A204.1 (cell line): ENCODE results near the gene OARD1.
"Not testable (repeated sequence)": the region's sequence is repeated elsewhere in the genome, so short reads cannot be mapped to it uniquely, and the experiment has no call there.

ENCODE experiments used
- FAIRE-seq: peaks from 2 replicates; lab custom pipeline; 2012; peaks lifted over from hg19 to GRCh38; lab: Jason Lieb, UNC

The OARD1 gene

DNA sequence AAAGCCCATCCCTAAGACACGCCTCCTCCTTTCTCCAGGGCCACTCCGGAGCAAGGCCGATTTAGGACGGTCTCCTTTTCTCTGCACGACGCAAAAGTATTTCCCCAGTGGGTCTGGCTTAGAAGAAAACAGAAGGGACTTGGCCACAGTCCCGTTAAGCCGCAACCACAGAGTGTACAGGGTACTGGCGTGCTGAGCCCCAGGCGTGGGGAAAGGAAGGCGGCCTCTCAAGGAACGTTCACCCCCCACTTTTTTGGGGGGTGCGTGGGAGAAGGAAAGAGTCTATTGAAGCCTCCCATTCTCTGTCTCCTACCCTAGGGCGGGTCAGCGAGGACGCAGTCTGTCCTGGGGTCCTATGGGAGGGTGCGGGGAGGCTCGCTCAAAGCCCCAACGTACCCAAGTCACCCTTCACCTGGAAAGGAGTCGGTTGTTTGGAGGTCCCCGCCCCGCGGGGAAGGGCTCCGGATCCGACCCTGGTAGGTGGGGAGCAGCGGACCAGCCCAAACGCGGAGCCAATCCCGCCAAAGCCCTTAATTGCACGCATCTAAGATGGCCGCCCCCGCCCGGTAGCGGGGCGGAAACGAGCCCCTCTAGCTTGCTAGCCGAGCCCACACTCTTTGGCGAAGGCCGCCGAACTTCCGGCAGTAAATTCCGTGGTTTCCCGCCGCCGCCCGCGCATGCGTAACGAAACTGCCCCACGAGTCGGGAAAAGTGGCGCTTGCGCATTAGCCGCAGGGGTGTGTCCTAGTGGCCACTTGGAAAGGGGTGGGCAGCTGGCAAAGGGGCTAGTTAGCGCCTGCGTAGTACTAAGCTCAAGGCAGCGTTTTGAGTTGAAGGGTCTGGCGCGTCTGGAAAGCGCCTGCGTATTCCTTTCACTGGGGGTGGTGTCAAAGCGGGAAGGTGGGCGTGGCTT, at the start of gene OARD1:
Gene OARD1, minus strand, starts transcription at position 434 of the 913 bp plus-strand sequence. CDS start 722 bp downstream, outside the sequence.
- FAIRE-seq, result peak; percentile 99

GRCh38 chr6:41120058-41120457, 47.9 kb upstream of the OARD1 start:
- FAIRE-seq, result no peak

DNA sequence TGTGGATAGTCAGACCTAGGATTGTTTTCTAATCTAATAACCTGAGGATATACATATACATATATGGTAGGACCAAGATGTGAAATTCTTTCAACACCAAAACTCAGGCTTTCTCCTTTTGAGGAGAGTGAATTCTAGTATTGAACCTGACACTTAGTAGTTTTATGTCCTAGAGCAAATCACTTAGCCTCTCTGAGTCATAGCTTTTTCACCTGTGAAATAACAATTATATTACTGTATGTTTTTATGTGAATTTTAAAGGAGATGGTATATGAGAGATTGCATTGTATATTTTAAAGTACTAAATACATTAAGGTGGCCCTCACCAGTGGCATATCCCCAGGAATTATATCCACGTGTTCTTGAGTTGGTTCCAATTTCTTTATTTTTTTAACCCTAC, 47.4 kb upstream of the OARD1 start:
- no peak for FAIRE-seq

GRCh38 chr6:41115027-41115426, 42.9 kb upstream of the OARD1 start:
- not testable (repeated sequence) for FAIRE-seq

DNA sequence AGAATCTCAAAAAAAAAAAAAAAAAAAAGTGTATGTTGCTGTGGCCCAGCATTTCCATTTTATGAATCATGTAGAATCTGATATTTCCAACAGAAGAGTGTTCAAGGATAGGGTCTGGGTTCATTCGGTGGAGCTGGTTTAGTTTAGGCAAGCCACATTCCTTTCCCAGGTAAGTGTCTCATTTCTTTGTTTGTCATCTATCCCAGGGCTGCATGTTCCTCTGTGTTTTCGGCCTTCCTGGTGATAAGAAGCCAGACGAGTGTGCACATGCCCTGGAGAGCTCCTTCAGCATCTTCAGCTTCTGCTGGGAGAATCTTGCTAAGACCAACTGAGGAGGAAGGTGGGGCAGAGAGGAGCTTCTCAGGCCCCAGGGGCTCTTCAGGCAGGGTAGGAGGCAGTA, 38.9 kb upstream of the OARD1 start:
- no peak for FAIRE-seq

- FAIRE-seq, result no peak
Observed at GRCh38 chr6:41103847-41104246, 31.7 kb upstream of the OARD1 start.

GRCh38 chr6:41100871-41101287, 28.7 kb upstream of the OARD1 start:
- FAIRE-seq, result no peak

GRCh38 chr6:41098366-41098765, 26.2 kb upstream of the OARD1 start:
- no peak for FAIRE-seq

- FAIRE-seq, result no peak
Observed at GRCh38 chr6:41097467-41098090, 25.4 kb upstream of the OARD1 start.

GRCh38 chr6:41093729-41094128, 21.6 kb upstream of the OARD1 start:
- no peak for FAIRE-seq

DNA sequence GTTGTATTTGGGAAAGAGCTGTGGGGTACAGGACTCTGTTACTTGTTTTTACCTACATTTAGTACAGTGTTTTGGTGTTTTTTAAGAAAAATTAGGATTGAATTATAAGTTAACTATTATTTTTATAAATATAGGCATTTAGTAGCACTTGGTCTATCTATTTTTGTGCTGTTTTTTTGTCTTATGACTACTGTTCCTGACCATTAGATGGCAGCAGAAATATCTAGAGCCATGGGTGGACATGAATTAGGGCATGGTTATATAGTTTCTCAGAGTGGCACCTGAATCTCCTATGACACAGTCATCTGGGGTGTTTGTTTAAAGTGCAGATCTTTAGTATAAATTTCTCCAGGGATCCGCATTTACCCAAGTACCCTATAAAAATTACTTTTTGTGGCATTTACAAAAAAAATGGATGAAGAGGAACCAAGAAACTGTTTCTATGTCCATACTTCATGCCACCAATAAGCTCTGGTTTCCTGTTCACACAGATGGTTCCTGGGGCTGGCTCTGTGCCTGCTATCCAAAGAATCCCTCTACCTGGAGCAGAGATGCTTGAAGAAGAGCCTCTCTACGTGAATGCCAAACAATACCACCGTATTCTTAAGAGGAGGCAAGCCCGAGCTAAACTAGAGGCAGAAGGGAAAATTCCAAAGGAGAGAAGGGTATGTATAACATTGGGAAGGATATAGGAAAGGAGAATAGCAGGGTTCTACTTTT, 20.4 kb upstream of the OARD1 start:
- peak; percentile 87 for FAIRE-seq

DNA sequence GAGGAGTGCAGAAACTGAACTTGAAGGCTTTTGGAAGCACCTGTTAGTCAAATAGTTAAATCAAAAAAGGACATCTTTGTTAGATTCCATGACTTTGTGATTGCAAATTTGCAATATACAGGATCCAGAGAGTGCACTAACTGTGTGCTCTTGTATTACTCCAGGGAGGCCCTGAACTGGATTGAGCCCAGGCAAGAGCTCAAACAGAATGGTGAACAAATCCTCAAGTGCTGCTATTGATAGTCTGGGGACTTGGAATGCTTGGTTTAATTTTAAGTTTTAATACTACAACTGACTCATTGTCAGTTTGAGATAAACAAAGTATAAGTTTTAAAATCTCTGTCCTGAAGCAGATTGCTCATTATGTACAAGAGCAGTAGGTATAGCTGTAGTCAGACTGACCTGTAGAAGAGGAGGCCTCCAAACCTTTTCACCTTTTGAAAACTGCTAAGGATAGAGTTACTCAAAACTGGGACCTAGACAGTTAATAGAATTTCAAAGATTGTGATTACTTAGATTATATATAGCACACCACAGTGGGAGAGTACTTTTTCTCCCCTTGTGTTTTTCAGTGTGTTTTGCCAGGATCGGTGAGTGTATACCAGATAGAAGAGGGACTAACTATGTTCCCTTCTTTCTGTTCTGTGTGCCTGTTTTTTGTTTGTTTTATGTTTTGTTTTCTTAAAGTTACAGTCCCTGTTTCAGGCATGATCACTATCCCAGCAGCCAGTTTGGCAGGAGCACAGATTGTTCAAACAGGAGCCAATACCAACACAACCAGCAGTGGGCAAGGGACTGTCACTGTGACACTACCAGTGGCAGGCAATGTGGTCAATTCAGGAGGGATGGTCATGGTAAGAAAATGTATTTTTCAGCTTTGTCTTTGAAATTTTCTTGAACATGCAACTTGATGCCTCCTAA, 18.9 kb upstream of the OARD1 start:
- no peak for FAIRE-seq

GRCh38 chr6:41088451-41088850, 16.3 kb upstream of the OARD1 start:
- FAIRE-seq, result no peak

GRCh38 chr6:41085182-41085581, 13.0 kb upstream of the OARD1 start:
- FAIRE-seq, result no peak

- FAIRE-seq, result no peak
Observed at GRCh38 chr6:41083072-41083471, 10.9 kb upstream of the OARD1 start.

DNA sequence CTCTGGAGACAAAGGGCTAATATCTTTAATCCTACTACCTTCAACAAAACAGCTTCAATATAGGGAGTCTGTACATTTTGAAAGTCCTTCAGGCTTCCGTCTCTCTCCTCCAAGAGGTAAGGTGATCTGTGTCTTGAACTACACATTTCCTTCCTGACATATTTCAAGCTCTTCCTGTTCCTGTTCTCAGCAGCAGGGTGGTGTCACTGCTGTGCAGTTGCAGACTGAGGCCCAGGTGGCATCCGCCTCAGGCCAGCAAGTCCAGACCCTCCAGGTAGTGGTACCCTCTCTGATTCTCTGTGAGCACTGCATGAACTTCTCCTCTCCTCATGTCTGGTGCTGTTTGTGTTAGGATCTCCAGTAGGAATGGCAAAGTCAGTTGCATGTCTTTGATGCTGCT, 8.5 kb upstream of the OARD1 start:
- FAIRE-seq, result no peak

DNA sequence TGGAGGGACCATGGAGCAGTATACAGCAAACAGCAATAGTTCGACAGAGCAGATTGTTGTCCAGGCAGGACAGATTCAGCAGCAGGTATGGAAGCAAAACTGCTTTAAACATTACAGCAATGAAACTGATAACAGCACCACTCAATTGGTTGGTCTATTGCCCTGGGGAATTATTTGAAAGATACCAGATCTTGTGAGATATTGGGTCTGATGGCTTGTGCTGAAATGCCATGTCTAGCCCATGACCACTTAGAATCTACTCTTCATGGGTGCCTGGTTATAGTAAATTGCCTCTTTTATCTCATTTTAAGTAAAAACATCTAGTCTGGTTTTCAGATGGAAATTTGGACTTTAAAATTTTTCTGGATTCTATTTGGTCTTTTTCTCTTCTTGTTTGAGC, 6.9 kb upstream of the OARD1 start:
- no peak for FAIRE-seq

DNA sequence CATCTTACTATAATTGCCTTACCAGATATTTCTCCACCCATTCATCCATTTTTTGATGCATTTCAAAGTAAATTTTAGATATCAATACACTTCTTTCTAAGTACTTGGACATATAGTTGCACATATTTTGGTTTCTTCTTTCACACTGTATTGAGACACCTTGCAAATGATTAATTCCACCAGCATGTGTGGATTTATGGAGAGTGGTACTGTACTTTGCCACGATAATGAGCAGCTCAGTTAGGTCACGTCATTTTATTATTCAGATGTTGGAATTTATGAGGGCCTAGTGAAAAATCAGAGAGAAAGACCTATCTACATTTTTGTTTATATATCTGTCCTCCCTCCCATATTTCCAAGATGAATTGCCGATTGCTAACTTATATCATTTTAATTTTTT, 5.9 kb upstream of the OARD1 start:
- no peak for FAIRE-seq

DNA sequence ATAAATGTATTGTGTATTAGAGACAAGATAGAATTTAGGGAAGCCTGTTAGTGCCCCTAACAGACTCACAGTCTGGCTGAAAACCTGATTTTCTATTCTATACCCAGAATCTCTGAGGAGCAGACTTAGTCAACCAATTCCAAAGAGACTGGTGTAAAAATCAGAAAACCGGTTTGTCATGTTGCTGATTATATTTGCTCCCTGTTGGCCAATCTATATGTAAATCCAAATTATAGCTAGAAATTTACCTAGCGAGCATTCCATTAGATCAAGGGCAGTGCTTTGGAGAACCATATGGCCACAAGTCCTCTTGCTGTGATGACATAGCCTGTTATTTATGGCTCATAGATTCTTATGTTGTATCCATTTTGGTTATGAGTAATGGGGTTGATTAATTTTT, 5.4 kb upstream of the OARD1 start:
- no peak for FAIRE-seq

- no peak for FAIRE-seq
Observed at GRCh38 chr6:41075651-41076626, 3.8 kb upstream of the OARD1 start.
